H9 (cell line): ENCODE results near the gene MFSD1. TPM values are rescaled to one million over a fixed set of nuclear protein-coding genes. Genes with fewer than 3 reads are reported as not detected.

Experiments used
- DNase-seq: peaks from one replicate; pipeline ENCODE4 v3.0.0-alpha.2; 2017
- H2AFZ ChIP-seq: one replicate; pipeline ENCODE4 v1.6.1; 2013; ENCODE audit warnings: mild to moderate bottlenecking, low read length, control low read depth, moderate library complexity
- H2AK5ac ChIP-seq: 2 replicates; pipeline ENCODE4 v1.6.1; 2013; ENCODE audit warnings: low read length, control low read depth, mixed read lengths; ENCODE audit not compliant: insufficient read length
- H2BK120ac ChIP-seq: one replicate; pipeline ENCODE4 v1.6.1; 2013; ENCODE audit warnings: low read depth, mild to moderate bottlenecking, low read length, control low read depth, inconsistent platforms; ENCODE audit not compliant: poor library complexity, severe bottlenecking
- H2BK12ac ChIP-seq: 2 replicates; pipeline ENCODE4 v1.6.1; 2013; ENCODE audit warnings: low read length, control low read depth, mixed read lengths, low read depth; ENCODE audit not compliant: insufficient read length
- H2BK15ac ChIP-seq: 2 replicates; pipeline ENCODE4 v1.6.1; 2013; ENCODE audit warnings: low read depth, low read length, control low read depth
- H2BK20ac ChIP-seq: one replicate; pipeline ENCODE4 v1.6.1; 2013; ENCODE audit warnings: low read depth, mild to moderate bottlenecking, low read length, control low read depth, inconsistent platforms; ENCODE audit not compliant: poor library complexity, severe bottlenecking
- H2BK5ac ChIP-seq: 2 replicates; pipeline ENCODE4 v1.6.1; 2013; ENCODE audit warnings: low read length, control low read depth, mixed read lengths; ENCODE audit not compliant: insufficient read length
- H3K14ac ChIP-seq: 2 replicates; pipeline ENCODE4 v1.6.1; 2013; ENCODE audit warnings: low read length, control low read depth; ENCODE audit not compliant: insufficient read depth
- H3K18ac ChIP-seq: 2 replicates; pipeline ENCODE4 v1.6.1; 2013; ENCODE audit warnings: low read depth, mild to moderate bottlenecking, mixed read lengths, low read length, control low read depth; ENCODE audit not compliant: insufficient read length
- H3K23ac ChIP-seq: 2 replicates; pipeline ENCODE4 v1.6.1; 2013; ENCODE audit warnings: low read length, control low read depth, mixed read lengths, low read depth; ENCODE audit not compliant: insufficient read length
- H3K23me2 ChIP-seq: 2 replicates; pipeline ENCODE4 v1.6.1; 2013; ENCODE audit warnings: low read depth, mild to moderate bottlenecking, mixed read lengths, low read length, control low read depth; ENCODE audit not compliant: insufficient read length, poor library complexity, severe bottlenecking
- H3K27ac ChIP-seq: 2 replicates; pipeline ENCODE4 v1.5.1; 2013; ENCODE audit warnings: low read length, control low read depth, mixed read lengths, low read depth; ENCODE audit not compliant: insufficient read length
- H3K27me3 ChIP-seq: 2 replicates; pipeline ENCODE4 v1.6.1; 2013; ENCODE audit warnings: low read length, control low read depth, inconsistent platforms; ENCODE audit not compliant: insufficient read depth
- H3K4ac ChIP-seq: 2 replicates; pipeline ENCODE4 v1.6.1; 2013; ENCODE audit warnings: low read depth, mild to moderate bottlenecking, control low read depth, inconsistent platforms, low read length, moderate library complexity
- H3K4me1 ChIP-seq: 2 replicates; pipeline ENCODE4 v1.6.1; 2013; ENCODE audit warnings: low read length, control low read depth, inconsistent platforms; ENCODE audit not compliant: insufficient read depth
- H3K4me2 ChIP-seq: 2 replicates; pipeline ENCODE4 v1.6.1; 2013; ENCODE audit warnings: low read length, control low read depth, mixed read lengths; ENCODE audit not compliant: insufficient read length, insufficient read depth
- H3K56ac ChIP-seq: 2 replicates; pipeline ENCODE4 v1.6.1; 2013; ENCODE audit warnings: low read depth, mild to moderate bottlenecking, mixed read lengths, low read length, control low read depth; ENCODE audit not compliant: insufficient read length
- H3K79me1 ChIP-seq: 2 replicates; pipeline ENCODE4 v1.6.1; 2013; ENCODE audit warnings: low read depth, mild to moderate bottlenecking, moderate library complexity, low read length, control low read depth, inconsistent platforms; ENCODE audit not compliant: insufficient read depth, poor library complexity, severe bottlenecking
- H3K79me2 ChIP-seq: 2 replicates; pipeline ENCODE4 v1.6.1; 2013; ENCODE audit warnings: low read length, control low read depth, inconsistent platforms; ENCODE audit not compliant: insufficient read depth
- H3K9ac ChIP-seq: 2 replicates; pipeline ENCODE4 v1.6.1; 2013; ENCODE audit warnings: low read length, control low read depth, mixed read lengths; ENCODE audit not compliant: insufficient read length; ENCODE audit errors: extremely low read depth
- H3K9me3 ChIP-seq: one replicate; pipeline ENCODE4 v1.6.1; 2013; ENCODE audit warnings: low read depth, low read length, inconsistent platforms; ENCODE audit not compliant: control insufficient read depth
- H3T11ph ChIP-seq: one replicate; pipeline ENCODE4 v1.6.1; 2013; ENCODE audit warnings: mild to moderate bottlenecking, low read length, control low read depth, inconsistent platforms
- H4K20me1 ChIP-seq: one replicate; pipeline ENCODE4 v1.6.1; 2013; ENCODE audit not compliant: control insufficient read depth, insufficient read length, insufficient read depth
- H4K5ac ChIP-seq: 2 replicates; pipeline ENCODE4 v1.6.1; 2013; ENCODE audit warnings: low read depth, mild to moderate bottlenecking, mixed read lengths, low read length, control low read depth; ENCODE audit not compliant: insufficient read length
- H4K8ac ChIP-seq: replicated peaks from 2 replicates; pipeline ENCODE4 v1.6.1; 2013; ENCODE audit warnings: low read length, control low read depth, mixed read lengths, low read depth; ENCODE audit not compliant: insufficient read length
- H4K91ac ChIP-seq: 2 replicates; pipeline ENCODE4 v1.6.1; 2013; ENCODE audit warnings: low read depth, mild to moderate bottlenecking, moderate library complexity, mixed read lengths, low read length, control low read depth; ENCODE audit not compliant: insufficient read length
- H3K27ac Mint-ChIP-seq, 3 experiments: 2 replicates in 2 of 3; 3 replicates in 1 of 3; pipeline ENCODE4 v1.8.0; 2020 to 2021; ENCODE audit warnings: mixed read lengths in 3 of 3, mild to moderate bottlenecking in 1 of 3, moderate library complexity in 1 of 3
- H3K27me3 Mint-ChIP-seq: 2 replicates; pipeline ENCODE4 v1.8.0; 2021; ENCODE audit warnings: low read depth, mild to moderate bottlenecking, moderate library complexity, mixed read lengths
- H3K36me3 Mint-ChIP-seq, 3 experiments: 2 replicates in 2 of 3; 3 replicates in 1 of 3; pipeline ENCODE4 v1.8.0; 2020 to 2021; ENCODE audit warnings: low read depth in 3 of 3, mixed read lengths in 3 of 3; ENCODE audit not compliant: insufficient read depth in 1 of 3
- H3K4me1 Mint-ChIP-seq, 2 experiments: 2 replicates each; pipeline ENCODE4 v1.8.0; 2020; ENCODE audit warnings: mixed read lengths in 2 of 2
- H3K4me3 Mint-ChIP-seq, 2 experiments: 2 replicates in 1 of 2; 3 replicates in 1 of 2; pipeline ENCODE4 v1.8.0; 2020 to 2021; ENCODE audit warnings: mild to moderate bottlenecking in 2 of 2, mixed read lengths in 2 of 2, moderate library complexity in 1 of 2
- H3K9me3 Mint-ChIP-seq, 2 experiments: 2 replicates in 1 of 2; 3 replicates in 1 of 2; pipeline ENCODE4 v1.8.0; 2020; ENCODE audit warnings: mild to moderate bottlenecking in 2 of 2, mixed read lengths in 2 of 2, moderate library complexity in 1 of 2
- WGBS: extraction: QIAGEN DNeasy Blood & Tissue Kit; methylation state at CpG from one replicate; pipeline ENCODE4 v1.1.7; 2013; ENCODE audit warnings: missing lambda C conversion rate, low lambda C conversion rate, mixed read lengths; ENCODE audit not compliant: insufficient read length; ENCODE audit errors: extremely low coverage; 5-methylcytosine and 5-hydroxymethylcytosine counted together
- total RNA-seq: library from RNA; stranded (reverse); gene quantifications from 2 replicates; pipeline ENCODE4 v1.2.1, GENCODE V29; 2021
- TF ChIP-seq, protein P1 (sequence below): fragments of 200-600 bp; sonication (generic); conservative IDR thresholded peaks from 3 replicates; pipeline ENCODE4 v1.8.0; 2021; ENCODE audit warnings: antibody characterized with exemption, mild to moderate bottlenecking

Gene MFSD1
- total RNA-seq, 1 experiment from 2014 or later: 9.5 TPM

- no peaks in the 10 kb centered on the region for H3K79me1 ChIP-seq
Observed at GRCh38 chr3:158841387-158841786, 39.5 kb downstream of the MFSD1 start.

More at GRCh38 chr3:158841387-158841786, 39.5 kb downstream of the MFSD1 start:
- Histone ChIP-seq H3K4ac (no peak overlapping the region), H3K14ac (no peak overlapping the region), H3K79me2 (no peaks in the 10 kb centered on the region), H4K8ac (no peak overlapping the region), H2BK5ac (no peak overlapping the region), H2BK12ac (no peak overlapping the region), H2BK120ac (no peak overlapping the region), H3K56ac (no peak overlapping the region), H2AK5ac (no peak overlapping the region), H3K27me3 (no peaks in the 10 kb centered on the region), H3K4me2 (no peak overlapping the region), H3K23ac (no peak overlapping the region), H2BK15ac (no peak overlapping the region), H3K9ac (no peak overlapping the region), H2AFZ (no peak overlapping the region), H3K4me1 (no peaks in the 10 kb centered on the region), H4K20me1 (no peaks in the 10 kb centered on the region), H3K18ac (no peak overlapping the region), H3K9me3 (no peaks in the 10 kb centered on the region), H3T11ph (no peak overlapping the region), H4K91ac (no peak overlapping the region), H4K5ac (no peak overlapping the region), H3K27ac (no peak overlapping the region), H3K23me2 (no peaks in the 10 kb centered on the region), H2BK20ac (no peak overlapping the region)
- Mint-ChIP-seq H3K36me3 (no peaks in the 10 kb centered on the region), H3K27ac (no peak overlapping the region), H3K4me3 (no peak overlapping the region), H3K27me3 (peaks cover 4% of the 10 kb centered on the region; the same call in 1 of the 2 replicates), H3K9me3 (no peaks in the 10 kb centered on the region), H3K4me1 (peaks cover 0 to 5% of the 10 kb centered on the region in 2 experiments; a peak in 1 of 4 replicates)
- no peak for DNase-seq
- no CpG with 5 or more reads among the region's 8 CpGs for WGBS
- TF ChIP-seq, protein P1, sequence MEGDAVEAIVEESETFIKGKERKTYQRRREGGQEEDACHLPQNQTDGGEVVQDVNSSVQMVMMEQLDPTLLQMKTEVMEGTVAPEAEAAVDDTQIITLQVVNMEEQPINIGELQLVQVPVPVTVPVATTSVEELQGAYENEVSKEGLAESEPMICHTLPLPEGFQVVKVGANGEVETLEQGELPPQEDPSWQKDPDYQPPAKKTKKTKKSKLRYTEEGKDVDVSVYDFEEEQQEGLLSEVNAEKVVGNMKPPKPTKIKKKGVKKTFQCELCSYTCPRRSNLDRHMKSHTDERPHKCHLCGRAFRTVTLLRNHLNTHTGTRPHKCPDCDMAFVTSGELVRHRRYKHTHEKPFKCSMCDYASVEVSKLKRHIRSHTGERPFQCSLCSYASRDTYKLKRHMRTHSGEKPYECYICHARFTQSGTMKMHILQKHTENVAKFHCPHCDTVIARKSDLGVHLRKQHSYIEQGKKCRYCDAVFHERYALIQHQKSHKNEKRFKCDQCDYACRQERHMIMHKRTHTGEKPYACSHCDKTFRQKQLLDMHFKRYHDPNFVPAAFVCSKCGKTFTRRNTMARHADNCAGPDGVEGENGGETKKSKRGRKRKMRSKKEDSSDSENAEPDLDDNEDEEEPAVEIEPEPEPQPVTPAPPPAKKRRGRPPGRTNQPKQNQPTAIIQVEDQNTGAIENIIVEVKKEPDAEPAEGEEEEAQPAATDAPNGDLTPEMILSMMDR: no peak
